ENCODE measurements around the gene KIR3DL2.
"Not testable (repeated sequence)": the region's sequence is repeated elsewhere in the genome, so short reads cannot be mapped to it uniquely, and the experiment has no call there.

- not testable (repeated sequence) for TF ChIP-seq CTCF (IDR thresholded peaks at IDR 0.05; ENCODE audit: low read length); EZH2 (IDR thresholded peaks at IDR 0.05; ENCODE audit: borderline replicate concordance, low read length)
Observed at GRCh38 chr19:54837522-54837921, 12.7 kb upstream of the KIR3DL2 start.

Measured in OCI-LY1 (cell line).